NCI-H1417 treated with DMSO at 0.1 percent for 48 hours (cell line): ENCODE results near the gene SLC66A1.

ENCODE experiments used
- DNase-seq: peaks from one replicate; lab custom pipeline; 2025; lab: John Stamatoyannopoulos, UW

Gene SLC66A1

DNA sequence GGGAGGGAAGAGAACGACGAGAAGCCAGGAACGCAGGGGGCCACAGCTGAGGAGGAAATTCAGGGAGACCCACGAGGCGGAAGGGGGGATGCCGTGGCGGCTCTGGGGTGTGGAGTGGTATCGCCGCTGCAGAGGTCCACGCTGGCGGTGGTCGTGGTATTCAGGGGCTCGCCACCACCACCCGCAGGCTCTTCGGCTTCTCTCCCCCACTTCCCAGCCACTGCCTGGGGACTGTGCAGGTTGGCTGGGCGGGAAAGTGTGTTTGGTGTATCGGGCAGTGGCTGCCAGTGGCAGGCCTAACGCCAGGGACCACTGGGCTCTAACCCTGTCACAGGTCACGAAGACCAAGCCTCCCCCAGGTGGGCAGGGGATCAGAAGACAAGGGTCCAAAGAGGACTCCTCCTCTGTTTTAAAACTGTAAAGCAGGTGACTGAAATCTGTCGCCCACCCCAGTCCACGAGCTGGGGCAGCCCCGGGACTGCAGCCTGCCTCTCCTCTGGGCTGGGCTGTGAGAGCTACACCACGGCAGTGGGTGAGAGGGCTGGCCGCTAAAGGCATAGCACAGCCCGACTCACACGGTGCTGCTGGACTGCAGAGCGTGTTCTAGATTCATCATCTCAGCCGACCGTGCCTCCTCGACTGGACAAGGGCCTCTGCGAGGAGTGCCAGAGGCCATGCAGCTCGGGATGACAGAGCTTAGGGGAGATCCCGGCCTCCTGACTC, 30.9 kb downstream of the SLC66A1 start:
- no peak for DNase-seq

DNA sequence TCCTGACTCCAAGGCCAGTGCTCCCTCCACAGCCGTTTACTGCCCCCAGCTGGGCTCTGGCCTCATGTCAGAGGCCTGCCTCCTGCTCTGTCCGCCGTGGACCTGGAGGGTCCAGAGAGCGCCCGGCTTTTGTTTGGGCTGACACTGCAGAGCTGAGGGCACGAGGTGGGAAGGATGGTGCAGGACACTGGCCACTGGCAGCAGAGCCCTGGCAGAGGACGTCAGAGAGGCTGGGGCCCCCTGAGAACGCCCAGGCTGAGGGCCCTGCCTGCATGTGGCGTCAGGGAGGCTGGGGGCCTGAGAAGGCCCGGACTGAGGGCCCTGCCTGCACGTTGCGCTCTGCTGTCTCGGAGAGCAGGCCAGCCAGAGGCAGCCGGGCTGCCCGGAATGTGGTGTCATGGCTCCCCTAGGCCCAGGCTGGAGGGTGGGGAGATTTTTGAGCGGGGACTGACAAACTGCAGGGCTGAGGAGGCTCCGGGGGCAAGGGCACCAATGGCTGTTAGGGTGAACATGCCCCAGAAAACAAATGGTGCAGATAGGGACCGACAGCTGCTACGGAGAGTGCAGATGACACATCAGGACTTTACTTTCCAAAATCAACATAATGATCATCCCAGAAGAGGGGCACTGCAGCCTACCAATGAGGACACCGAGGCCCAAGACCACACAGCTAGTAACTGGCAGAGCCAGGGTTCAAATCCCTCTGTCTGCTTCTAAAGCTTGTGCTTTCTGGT, 31.7 kb downstream of the SLC66A1 start:
- no peak for DNase-seq

DNA sequence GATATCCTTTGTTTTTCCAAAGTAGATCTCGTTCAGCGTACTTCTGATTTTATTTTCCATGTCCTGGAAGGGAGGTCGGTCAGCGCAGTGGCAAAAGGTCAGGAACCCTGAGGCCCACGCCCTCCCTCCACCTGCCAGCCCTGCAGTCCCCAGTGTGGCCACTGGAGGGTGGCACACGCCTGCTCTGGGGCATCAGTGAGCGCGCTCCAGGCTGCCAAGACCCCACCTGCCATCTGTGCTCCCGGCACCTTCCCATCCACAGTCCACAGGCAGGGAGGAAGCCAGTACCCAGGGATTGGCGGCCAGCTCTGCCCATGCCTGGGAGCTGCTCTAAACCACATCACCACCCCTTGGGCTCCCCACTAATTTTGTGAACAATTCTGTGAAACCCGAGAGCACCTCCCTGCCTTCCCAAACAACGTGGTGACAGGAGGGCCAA, 32.3 kb downstream of the SLC66A1 start:
- DNase-seq: no peak

DNA sequence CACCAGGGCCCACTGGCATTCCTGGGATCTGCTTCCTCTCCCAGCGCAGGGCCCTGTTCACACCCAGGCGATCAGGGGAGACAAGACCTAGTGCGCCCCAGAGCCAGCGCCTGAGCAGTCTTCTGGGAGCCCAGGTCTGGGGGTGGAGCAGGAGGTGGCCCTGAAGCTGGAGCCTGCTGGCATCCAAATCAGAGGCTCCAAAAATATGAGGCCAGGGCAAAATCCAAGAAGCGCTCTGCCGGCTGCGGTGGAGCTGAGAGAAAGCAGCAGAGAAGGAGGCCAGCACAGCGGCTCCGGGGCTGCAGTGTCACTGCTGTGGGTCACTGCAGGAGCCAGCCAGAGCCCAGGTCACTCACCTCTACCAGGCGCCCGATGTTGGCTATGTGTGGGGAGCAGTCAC, 32.7 kb downstream of the SLC66A1 start:
- no peak for DNase-seq

DNA sequence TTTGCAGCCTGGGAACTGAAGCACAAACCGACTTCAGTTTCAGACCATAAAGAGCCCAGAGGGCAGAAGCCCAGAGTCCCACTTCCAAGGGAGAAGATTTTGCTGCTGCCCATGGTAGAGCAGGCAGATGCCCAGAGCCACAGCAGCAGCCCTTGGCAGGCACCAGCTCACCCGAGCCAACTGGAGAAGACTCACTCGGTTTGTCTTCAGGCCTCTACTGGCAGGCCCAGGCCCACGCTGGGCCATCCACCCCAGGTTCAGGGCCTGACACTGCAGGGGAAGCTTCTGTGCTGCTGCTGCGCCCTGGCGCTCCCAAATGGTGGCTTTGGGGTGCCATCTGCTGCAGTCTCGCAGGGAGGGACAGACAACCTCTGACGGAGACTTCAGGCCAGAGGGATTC, 33.3 kb downstream of the SLC66A1 start:
- DNase-seq: no peak

DNA sequence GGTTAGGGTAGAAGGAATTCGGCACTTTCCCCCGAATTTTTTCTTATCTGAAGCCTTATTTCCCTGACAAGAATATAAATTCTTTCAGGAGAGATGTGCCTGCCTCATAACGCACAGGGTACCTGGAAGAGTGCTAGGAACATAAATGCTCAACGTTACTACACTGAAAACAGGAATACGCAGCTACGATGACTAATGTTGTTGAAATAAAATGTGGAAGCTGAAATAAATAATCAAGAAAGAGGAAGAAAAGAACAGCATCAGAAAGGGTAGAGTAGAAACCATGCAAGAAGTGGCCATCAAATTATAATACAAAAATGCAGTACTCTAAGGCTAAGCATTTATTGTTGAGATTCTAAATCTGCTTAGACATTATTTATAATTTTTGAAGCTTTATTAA, 33.9 kb downstream of the SLC66A1 start:
- no peak for DNase-seq

DNA sequence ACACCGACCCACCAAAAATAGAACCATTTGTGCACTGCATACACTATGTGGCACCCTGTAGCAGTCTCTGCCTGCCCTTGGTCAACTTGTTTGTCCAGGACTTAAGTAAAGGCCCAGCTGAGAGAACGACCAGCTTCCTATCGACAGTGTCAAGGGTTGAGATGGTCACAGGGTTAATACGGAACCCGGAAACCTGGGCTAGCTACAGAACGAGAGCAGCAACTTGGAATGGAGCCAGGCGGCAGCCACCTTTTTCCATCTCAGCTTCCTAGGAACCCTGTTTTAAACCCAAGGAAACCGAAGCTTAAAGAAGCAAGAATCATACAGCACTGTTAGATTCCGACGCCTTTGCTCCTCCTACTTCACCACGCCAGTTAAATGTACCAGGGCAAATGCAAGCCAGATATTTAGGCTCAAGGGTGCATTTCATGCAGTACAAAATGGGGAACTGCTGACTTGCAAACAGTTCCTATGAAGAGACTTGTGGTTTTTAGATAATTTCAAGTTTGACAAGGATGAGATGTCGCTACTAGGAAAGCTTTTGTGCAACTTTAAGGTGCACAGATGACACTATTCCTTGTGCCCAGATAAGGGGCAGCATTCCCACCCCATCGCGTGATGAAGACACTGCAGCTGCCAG, 35.5 kb downstream of the SLC66A1 start:
- DNase-seq: no peak

DNA sequence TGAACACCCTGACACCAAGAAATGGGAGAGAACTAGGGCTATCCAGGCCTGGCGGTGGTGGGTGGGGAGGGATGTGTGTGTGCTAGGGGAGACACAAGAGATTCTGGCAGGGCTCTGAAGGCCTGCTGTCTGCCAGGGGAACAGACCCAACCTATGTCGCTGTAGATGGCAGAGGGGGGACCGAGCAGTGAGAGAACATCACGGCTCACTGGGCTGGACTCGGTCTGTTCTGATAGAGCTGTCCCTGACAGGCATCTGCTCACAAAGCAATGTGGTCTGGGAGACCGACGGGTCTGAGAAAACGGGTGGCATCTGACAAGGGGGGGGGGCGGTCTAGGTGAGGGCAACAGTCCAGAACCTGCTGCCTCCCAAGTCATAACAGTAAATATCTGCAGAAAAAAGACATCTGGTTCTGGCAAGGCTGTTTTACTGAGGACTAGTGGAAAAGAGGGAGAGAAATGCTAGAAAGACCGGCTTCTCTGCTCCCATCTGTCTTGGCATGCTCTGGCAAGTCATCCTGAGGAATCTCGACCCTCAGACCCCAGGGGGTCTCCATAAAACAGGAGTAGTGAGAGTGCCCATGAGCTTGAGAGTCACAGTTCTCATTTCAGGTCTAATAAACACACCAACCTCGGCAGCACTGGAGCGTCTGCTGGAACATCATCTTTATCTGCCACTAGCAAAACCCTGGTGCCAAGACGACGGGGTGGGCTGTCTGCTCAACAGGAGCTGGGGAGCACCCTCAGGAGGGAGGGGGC, 36.5 kb downstream of the SLC66A1 start:
- DNase-seq: no peak

DNA sequence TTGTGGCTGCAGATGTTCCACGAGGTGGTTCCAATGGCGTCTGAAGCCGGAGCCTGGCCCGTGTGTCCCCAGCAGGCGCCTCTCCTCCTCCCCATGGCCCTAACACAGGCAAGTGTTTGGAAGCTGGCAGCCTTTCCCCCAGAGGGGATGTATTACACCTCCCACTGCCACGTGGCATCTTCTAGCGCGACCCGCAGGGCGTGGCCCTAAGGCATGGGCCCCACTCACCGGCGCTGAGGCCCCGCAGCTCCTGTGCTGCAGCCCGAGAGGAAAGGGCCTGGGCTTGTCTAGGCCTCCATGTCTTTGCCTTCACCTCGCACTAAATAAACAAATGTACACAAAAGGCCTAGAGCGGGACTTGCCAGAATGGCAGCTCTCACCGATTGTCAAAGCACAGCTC, 37.9 kb downstream of the SLC66A1 start:
- no peak for DNase-seq

DNA sequence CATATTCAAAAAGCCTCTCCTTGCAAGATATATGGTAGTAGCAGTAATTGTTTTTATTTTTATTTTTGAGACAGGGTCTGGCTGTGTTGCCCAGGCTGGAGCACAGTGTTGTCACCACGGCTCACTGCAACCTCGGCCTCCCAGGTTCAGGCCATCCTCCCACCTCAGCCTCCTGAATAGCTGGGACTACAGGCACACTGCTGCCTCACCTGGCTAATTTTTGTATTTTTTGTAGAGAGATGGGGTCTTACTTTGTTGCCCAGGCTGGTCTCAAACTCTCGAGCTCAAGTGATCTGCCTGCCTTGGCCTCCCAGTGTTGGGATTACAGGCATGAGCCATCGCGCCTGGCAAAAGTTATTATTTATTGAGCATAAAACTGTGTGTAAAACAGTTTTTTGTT, 38.4 kb downstream of the SLC66A1 start:
- DNase-seq: no peak

DNA sequence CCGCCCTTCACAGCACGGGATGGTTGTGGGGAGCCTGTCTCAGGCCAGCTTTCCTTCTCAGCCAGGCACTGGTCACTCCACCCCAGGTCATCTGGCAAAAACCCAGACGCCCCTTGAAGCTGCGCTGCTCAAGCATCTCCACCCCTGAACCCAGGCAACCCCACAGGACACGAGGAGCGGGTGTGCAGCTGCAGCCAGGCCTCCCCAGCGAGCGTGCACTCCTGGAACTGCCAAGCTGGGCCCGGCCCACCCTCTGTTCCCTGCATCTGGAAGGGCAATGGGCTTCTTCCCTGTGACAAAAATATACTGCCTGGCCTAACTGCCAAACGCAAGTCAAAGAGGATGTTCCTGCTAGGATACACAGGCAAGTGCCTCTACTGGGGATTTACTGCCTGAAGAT, 39.7 kb downstream of the SLC66A1 start:
- no peak for DNase-seq

DNA sequence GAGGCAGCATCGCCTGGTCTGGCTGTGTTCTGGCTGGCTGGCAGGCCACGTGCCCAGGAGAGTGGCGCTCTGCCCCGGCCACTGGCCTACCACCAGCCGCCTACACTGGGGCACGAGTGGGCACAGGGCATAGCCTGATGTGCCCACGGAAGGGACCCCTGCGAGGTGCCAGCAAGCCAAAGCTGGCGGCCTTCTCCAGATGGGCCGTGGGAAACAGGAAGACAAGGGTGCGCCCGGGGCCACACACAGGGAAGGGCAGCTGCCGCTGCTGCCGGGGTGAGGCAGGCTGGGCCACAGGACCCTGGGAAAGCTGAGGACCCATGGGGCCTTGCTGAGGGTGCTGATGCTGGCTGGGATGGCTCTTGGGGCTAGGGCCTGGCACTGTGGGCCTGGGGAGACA, 40.7 kb downstream of the SLC66A1 start:
- DNase-seq: no peak

DNA sequence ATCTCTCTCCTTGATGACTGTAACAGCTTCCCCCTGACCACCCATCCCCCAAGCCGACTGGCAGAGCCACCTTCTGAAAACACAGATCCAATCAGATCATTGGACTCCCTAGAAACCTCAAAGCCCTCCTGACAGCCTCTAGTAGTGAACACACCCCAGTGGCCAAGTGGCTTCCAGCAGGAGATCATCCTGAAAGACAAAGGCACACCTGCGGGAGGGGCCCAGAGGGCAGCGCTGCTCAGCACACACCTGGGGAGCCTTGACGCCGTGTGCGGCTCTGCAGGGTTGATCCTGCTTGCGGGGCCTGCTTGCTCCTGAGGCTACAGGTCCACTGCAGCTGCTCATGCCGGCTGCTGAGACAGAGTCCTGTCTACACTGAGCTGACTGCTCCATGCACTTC, 41.5 kb downstream of the SLC66A1 start:
- DNase-seq: peak; percentile 76

DNA sequence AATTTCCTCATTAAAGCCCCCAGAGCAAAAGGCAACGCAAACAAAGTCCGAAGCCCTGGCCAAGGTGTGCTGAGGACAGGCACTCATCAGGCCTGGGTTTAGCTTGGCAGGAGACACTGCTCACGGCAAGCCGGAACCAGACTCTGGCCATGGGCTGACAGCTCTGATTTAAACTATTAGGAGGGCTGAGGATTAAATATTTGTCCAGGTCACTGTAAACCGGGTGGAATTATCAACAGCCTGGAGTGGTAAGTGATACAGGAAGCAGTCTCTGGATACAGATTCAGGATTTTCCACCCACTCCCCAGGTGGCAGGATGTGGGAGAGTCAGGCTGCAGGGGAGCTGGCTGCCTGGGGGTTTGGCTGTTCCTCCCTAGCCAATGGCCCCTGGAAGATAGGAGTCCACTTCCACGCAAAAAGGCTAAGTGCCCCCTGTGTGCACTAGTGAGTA, 42.4 kb downstream of the SLC66A1 start:
- no peak for DNase-seq

DNA sequence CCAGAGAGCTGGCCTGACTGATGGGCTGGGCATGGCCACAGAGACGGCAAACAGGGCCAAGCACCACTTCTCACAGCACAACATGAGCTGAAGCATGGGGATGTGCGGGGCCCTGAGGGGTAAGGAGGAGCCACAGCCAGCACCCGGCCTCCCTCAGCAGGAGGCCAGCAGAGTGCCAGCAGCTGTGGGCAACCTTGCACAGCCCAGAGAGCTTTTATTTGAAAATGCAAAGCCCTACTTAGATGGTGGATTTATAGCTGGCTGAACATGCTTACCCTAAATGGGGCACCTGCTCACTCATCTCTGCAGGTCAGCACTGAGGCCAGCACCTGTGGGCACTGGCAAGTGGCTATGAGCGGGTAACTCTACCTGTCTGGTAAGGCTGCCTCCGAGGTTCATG, 44.1 kb downstream of the SLC66A1 start:
- peak; percentile 66 for DNase-seq

DNA sequence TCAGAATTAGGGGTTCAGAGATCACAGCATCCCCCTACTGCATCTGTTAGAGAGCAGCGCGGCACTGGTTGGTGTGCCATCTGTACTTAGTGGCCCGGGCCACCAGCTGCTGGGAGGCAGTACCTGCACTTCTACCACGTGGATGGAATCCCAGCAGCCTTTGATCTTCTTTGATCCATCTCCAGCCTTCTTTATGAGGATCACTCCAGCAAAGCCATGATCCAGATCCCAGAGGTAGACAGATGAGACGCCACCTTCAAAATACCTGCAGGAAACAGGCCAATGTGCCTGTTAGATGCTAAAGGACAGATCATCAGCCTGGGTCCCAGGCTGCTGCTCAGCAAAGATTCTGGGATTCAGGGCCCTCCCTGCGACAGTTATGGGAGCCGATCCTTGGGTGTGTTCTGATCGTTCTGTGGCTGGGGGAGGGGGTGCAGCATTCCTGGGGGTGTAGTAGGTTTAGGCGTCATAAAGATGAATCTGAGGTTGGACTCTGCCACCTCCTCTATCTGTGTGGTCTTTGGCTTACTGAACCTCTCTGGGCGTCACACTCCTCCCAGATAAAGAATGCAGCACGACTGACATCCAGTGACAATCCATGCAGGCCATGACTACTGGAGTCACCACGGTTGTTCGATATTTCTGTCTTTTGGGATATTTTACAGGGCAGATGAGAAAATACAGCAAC, 45.3 kb downstream of the SLC66A1 start:
- no peak for DNase-seq

DNA sequence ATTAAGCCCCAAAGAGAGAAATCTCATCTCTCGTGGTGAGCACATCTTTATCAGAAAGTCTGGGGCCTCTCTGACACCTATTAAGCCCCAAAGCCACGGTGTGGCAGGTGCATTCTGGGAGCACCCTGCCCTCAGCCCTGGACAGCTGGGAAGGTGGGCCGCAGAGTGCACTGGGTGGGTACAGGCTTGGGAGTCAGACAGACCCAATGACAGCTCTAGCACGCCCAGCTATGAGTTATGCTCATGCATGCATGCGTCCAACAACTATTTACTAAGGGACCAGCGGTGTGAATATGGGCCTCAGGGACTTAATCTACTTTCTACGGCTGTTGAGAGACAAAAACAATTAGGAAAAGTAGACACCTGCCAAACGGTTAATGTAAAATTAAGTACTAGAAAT, 46.6 kb downstream of the SLC66A1 start:
- no peak for DNase-seq

DNA sequence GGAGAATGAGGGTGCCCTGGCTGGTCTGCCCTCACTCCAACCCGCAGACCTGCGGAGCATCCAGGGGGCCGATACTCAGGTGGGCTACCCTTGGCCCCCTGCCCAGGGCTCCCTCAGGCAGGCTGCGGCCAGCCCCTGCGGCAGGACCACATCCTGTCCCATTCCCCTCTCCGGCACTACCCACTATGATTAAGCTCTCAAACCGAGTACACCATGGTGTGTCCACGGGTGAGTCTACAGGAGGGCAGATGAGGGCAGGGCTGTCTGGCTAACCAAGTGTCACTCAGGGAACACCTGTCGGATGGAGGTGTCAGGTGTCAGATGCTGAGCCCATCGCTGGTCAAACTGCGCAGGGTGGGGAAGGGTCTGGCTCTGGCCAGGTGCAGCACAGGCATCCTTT, 47.2 kb downstream of the SLC66A1 start:
- DNase-seq: no peak

DNA sequence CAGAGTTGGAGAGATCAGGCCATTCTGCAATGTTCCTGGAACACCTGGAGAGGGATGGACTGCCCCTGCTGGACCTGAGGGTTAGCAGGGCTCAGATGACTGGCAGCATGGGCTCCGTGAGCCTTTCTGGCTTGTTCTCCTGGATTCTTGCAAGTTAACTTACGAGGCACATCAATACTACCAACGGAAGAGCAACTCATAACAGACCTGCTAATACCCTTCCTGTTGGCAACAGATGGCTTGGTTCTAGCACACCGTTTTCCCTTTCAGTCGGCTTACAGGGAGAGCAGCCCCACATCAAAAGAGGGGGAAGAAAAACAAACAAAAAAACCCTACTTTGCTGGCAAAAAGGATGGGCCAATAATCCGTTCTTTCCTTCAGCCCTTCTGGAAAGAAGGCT, 47.9 kb downstream of the SLC66A1 start:
- DNase-seq: no peak

DNA sequence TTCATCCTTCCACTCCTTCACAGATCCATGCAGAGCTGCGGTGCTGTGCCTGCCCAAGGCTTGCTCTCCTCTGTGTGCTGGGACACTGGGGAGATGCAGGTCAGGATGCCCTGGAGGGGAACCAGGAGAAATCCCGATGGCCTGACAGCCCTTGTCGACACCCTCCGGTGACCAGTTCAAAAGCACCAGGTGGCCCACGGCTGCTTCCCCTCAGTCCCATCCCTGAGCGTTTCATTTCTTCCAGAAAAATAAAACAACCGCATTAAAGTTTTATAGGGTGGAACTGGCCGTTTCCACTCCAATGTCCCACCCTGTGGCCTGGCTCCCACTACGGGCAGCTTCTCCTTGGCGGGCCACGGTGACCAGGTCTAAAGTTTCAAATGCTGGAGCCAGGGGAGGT, 48.3 kb downstream of the SLC66A1 start:
- DNase-seq: no peak

DNA sequence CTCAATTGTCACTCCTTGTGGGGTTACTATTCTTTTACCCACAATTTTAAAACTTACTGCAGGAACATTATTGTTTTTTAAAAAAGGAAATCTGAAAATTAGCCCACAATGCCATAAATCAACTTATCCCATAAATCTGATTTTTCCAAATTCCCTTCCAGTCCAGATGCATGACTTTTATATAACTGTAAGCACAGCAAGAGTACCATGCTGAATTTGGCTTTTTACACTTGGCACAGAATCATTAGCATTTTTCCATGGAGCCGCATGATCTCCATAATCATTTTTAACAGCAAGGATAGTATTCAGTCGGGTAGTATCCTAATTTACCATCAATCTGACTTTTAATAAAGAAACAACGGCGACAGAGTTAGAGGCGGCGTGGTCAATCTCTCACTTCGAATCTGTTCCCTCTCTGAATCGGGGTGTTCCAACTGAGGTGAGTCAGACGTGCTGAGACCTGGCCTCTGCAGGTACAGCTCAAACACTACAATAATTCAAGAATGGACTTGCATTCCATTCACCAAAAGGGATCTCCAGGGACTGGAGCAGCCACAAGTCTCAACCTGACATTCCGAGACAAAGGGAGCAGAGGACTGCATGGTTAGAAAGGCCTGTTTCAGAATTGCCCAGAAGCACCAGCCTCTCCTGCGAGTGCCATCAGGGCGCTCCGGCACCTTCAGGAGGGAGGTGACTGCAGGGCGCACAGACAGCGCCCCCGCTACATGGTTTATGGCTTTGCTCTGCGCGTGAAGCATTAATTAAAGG, 48.9 kb downstream of the SLC66A1 start:
- DNase-seq: no peak
